ENCODE data around the gene COL28A1.

- no peak for TF ChIP-seq EZH2phosphoT487 (IDR thresholded peaks at IDR 0.05; ENCODE audit: borderline replicate concordance, low read length)
- TF ChIP-seq CTCF (conservative IDR thresholded peaks at IDR 0.05; ENCODE audit: low read depth, low read length), result no peak
Observed at GRCh38 chr7:7565018-7565680, 29.5 kb upstream of the COL28A1 start.
